H1 (cell line): ENCODE results near the gene LBX2. TPM values are rescaled to one million over a fixed set of nuclear protein-coding genes. Genes with fewer than 3 reads are reported as not detected.

Experiments
- CBX5 ChIP-seq: fragments of 300-800, 300-1000 bp; sonication (generic); IDR thresholded peaks from 2 replicates; pipeline ENCODE4 v1.7.1; 2016; ENCODE audit warnings: antibody characterized with exemption, low read length, low read depth
- E2F6 ChIP-seq: IDR thresholded peaks from 2 replicates; pipeline ENCODE4 v1.6.1; 2012; ENCODE audit warnings: inconsistent platforms
- EGR1 ChIP-seq: IDR thresholded peaks from 2 replicates; pipeline ENCODE4 v1.6.1; 2011; ENCODE audit warnings: low read depth, low read length, borderline replicate concordance
- EZH2 ChIP-seq: fragments of 200-600 bp; sonication (generic); IDR thresholded peaks from 2 replicates; pipeline ENCODE4 v1.7.1; 2012; ENCODE audit warnings: low read depth, mild to moderate bottlenecking, moderate library complexity, low read length, inconsistent platforms; ENCODE audit not compliant: severe bottlenecking
- JUND ChIP-seq: IDR thresholded peaks from 2 replicates; pipeline ENCODE4 v1.6.1; 2011; ENCODE audit warnings: mild to moderate bottlenecking, improper control_type of control experiment, low read length
- PHF8 ChIP-seq: fragments of 200-600 bp; sonication (generic); conservative IDR thresholded peaks from 2 replicates; pipeline ENCODE4 v1.7.1; 2012; ENCODE audit warnings: low read depth, mild to moderate bottlenecking, inconsistent platforms, low read length, moderate library complexity
- POLR2AphosphoS5 ChIP-seq: IDR thresholded peaks from 2 replicates; pipeline ENCODE4 v1.6.1; 2011; ENCODE audit warnings: low read depth, low read length
- RBBP5 ChIP-seq: IDR thresholded peaks from 2 replicates; pipeline ENCODE4 v1.7.1; 2012; ENCODE audit warnings: low read depth, mild to moderate bottlenecking, inconsistent platforms, low read length, moderate library complexity, borderline replicate concordance
- RFX5 ChIP-seq: IDR thresholded peaks from 2 replicates; pipeline ENCODE4 v1.6.1; 2011; ENCODE audit warnings: low read depth, low read length, improper control_type of control experiment, borderline replicate concordance
- RXRA ChIP-seq: IDR thresholded peaks from 2 replicates; pipeline ENCODE4 v1.6.1; 2011; ENCODE audit warnings: low read depth, mild to moderate bottlenecking, low read length, moderate library complexity; ENCODE audit not compliant: insufficient read depth
- SAP30 ChIP-seq: fragments of 300-600 bp; sonication (generic); IDR thresholded peaks from 2 replicates; pipeline ENCODE4 v1.7.1; 2012; ENCODE audit warnings: low read length, moderate library complexity, mild to moderate bottlenecking, inconsistent platforms; ENCODE audit not compliant: insufficient read depth, insufficient replicate concordance
- SP2 ChIP-seq: IDR thresholded peaks from 2 replicates; pipeline ENCODE4 v1.6.1; 2012; ENCODE audit warnings: mild to moderate bottlenecking, low read length, inconsistent platforms
- SP4 ChIP-seq: IDR thresholded peaks from 2 replicates; pipeline ENCODE4 v1.6.1; 2012; ENCODE audit warnings: low read length, inconsistent platforms
- SUZ12 ChIP-seq: fragments of 200-600 bp; sonication (generic); IDR thresholded peaks from 2 replicates; pipeline ENCODE4 v1.6.1; 2012; ENCODE audit warnings: mild to moderate bottlenecking, inconsistent platforms, low read length, moderate library complexity, mixed read lengths
- TBP ChIP-seq: IDR thresholded peaks from 2 replicates; pipeline ENCODE4 v1.6.1; 2011; ENCODE audit warnings: low read depth, low read length, improper control_type of control experiment
- ZNF274 ChIP-seq: IDR thresholded peaks from 2 replicates; pipeline ENCODE4 v1.7.0; 2012; ENCODE audit warnings: low read length, borderline replicate concordance; ENCODE audit errors: extremely low read depth
- polyA plus RNA-seq, 7 experiments: library from polyadenylated mRNA; depleted of rRNA in 3 of 7; stranded (reverse) in 5 of 7; unstranded in 2 of 7; fragments of >200 nt in 5 of 7; fragments of 200-250 nt in 2 of 7; gene quantifications; 1 replicate in 5 of 7; 2 replicates in 1 of 7; 4 replicates in 1 of 7; pipeline versions ENCODE4 v1.2.1 to v1.2.3, GENCODE V29; 2011 to 2013; ENCODE audit warnings: missing spikeins in 2 of 7, mixed read lengths in 2 of 7
- total RNA-seq: library from RNA; stranded (reverse); fragmentation: NEBNext Ultra II Directional; extraction: Animal tissue kit (Norgen Biotek cat#: 25700); gene quantifications from 2 replicates; pipeline ENCODE4 v1.2.1, GENCODE V29; 2021

Gene LBX2
- total and polyA plus RNA-seq, 2 of the 8 experiments (the other 6 are each of a cell fraction or from before 2014, with no cell fraction given), result 0.27 TPM; not detected in 1

- TF ChIP-seq RXRA (no peak), RBBP5 (peak; percentile 31; the same call in 1 of the 2 replicates), CBX5 (no peak), PHF8 (0 out of 2 replicates have a peak, but pooled peaks have one; percentile 30), SAP30 (peak; percentile 100), SP4 (peak; percentile 97), ZNF274 (no peak), SUZ12 (no peak), EZH2 (no peak), TBP (peak; percentile 80), E2F6 (peak; percentile 26; the same call in 1 of the 2 replicates), RFX5 (no peak), JUND (no peak), POLR2AphosphoS5 (peak; percentile 66), EGR1 (0 out of 2 replicates have a peak, but pooled peaks have one; percentile 24), SP2 (no peak)
These were observed 44.5 kb downstream of the LBX2 start, which contains the start of gene INO80B (continued) for GRCh38 chr2:74454654-74455511.
